Measurements from ENCODE around the gene RARB. TPM values are rescaled to one million over a fixed set of nuclear protein-coding genes. Genes with fewer than 3 reads are reported as not detected.

RARB gene
- total and polyA plus RNA-seq, 7 donors: 1.2 to 18.5 (median 8.3) TPM

GRCh38 chr3:25586553-25586952, 158.5 kb downstream of the RARB start:
- Histone ChIP-seq H3K27me3 (no peaks in the 10 kb centered on the region), H3K4me1 (no peaks in the 10 kb centered on the region), H3K9me3 (no peaks in the 10 kb centered on the region), H3K36me3 (peaks cover 0 to 14% (median 2%) of the 10 kb centered on the region in 4 donors), H3K27ac (peak overlapping the region in 1 of 4 donors; percentile 10), H3K4me3 (no peak overlapping the region)
- WGBS, 2 donors: 81 to 91% methylated on average over 11 of the region's 11 CpGs
- TF ChIP-seq EP300 (IDR thresholded peaks at IDR 0.05): no peak
- no peak for TF ChIP-seq CTCF (IDR thresholded peaks at IDR 0.05)
- no peak for TF ChIP-seq POLR2AphosphoS5 (IDR thresholded peaks at IDR 0.05)
- TF ChIP-seq POLR2A (IDR thresholded peaks at IDR 0.05): no peak
- intact Hi-C loops (cut with DNase I): no loop called here
- no peak for DNase-seq

GRCh38 chr3:25587094-25587493, 159.0 kb downstream of the RARB start:
- H3K9me3 ChIP-seq: no peaks in the 10 kb centered on the region
- H3K4me1 ChIP-seq: peaks cover 0 to 3% (median under 1%) of the 10 kb centered on the region in 4 donors
- peaks cover 0 to 8% (median 0%) of the 10 kb centered on the region in 4 donors for H3K36me3 ChIP-seq
- H3K27ac ChIP-seq: peak overlapping the region in 1 of 4 donors; percentile 10
- H3K27me3 ChIP-seq: no peaks in the 10 kb centered on the region
- intact Hi-C loops (cut with DNase I): no loop called here
- TF ChIP-seq POLR2A (IDR thresholded peaks at IDR 0.05) (no peak), POLR2AphosphoS5 (IDR thresholded peaks at IDR 0.05) (no peak), EP300 (IDR thresholded peaks at IDR 0.05) (no peak), CTCF (IDR thresholded peaks at IDR 0.05) (no peak)
- 60 to 86% methylated on average over 1 of the region's 1 CpG for WGBS, 2 donors
- H3K4me3 ChIP-seq: no peak overlapping the region
- DNase-seq: no peak

DNA sequence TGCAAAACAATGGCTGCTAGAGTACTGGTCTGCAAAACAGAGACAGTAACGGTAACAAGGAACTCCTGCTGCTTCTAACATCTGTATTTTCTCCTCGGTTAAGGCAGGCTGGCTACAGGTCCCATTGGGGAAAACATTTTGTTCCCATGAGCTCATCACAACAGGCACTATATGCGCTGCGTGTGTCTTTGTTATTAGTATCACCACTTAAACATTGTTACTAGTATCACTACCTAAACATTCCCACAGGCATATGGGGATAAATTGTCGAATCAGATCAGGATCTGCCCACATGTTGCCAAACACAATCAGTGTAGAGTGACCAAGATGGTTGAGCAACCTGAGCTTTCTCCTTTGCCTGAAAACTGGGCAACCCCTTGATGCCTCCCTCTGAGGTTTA, 159.5 kb downstream of the RARB start:
- Histone ChIP-seq H3K27ac (no peak overlapping the region), H3K4me3 (no peak overlapping the region), H3K36me3 (peaks cover 0 to 4% (median 0%) of the 10 kb centered on the region in 4 donors), H3K4me1 (peaks cover 0 to 7% (median 5%) of the 10 kb centered on the region in 4 donors), H3K27me3 (no peaks in the 10 kb centered on the region), H3K9me3 (no peaks in the 10 kb centered on the region)
- 88 to 91% methylated on average over 5 of the region's 5 CpGs for WGBS, 2 donors
- no peak for TF ChIP-seq POLR2A (IDR thresholded peaks at IDR 0.05)
- TF ChIP-seq CTCF (IDR thresholded peaks at IDR 0.05): no peak
- no peak for TF ChIP-seq EP300 (IDR thresholded peaks at IDR 0.05)
- TF ChIP-seq POLR2AphosphoS5 (IDR thresholded peaks at IDR 0.05): peak in 1 of 4 donors; percentile 50
- intact Hi-C loops (cut with DNase I): no loop called here
- no peak for DNase-seq

DNA sequence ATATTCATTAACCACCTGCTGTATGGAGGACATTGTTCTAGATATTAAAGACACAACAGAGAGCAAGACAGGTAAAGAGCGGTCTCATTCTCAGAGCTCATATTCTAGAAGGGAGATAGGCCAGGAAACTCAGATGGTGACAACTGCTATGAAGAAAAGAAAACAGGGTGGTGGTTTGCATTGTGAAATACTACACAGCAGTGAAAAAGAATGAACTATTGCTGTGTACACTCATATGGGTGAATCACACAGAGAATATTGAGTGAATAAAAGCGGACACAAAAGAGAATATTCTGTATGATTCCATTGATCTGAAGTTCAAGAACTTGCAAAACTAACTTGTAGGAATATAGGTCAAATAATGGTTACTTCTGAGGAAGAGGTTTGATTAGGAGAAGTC, 159.9 kb downstream of the RARB start:
- 96 to 98% methylated on average over 2 of the region's 2 CpGs for WGBS, 2 donors
- DNase-seq: no peak
- Histone ChIP-seq H3K27me3 (no peaks in the 10 kb centered on the region), H3K27ac (no peak overlapping the region), H3K4me1 (peaks cover 0 to 12% (median 10%) of the 10 kb centered on the region in 4 donors), H3K4me3 (no peak overlapping the region), H3K36me3 (no peaks in the 10 kb centered on the region), H3K9me3 (no peaks in the 10 kb centered on the region)
- intact Hi-C loops (cut with DNase I): no loop called here
- TF ChIP-seq CTCF (IDR thresholded peaks at IDR 0.05): no peak
- no peak for TF ChIP-seq EP300 (IDR thresholded peaks at IDR 0.05)
- TF ChIP-seq POLR2AphosphoS5 (IDR thresholded peaks at IDR 0.05): no peak
- no peak for TF ChIP-seq POLR2A (IDR thresholded peaks at IDR 0.05)
